Activated CD8-positive, alpha-beta memory T cell treated with anti-CD3 and anti-CD28 coated beads, Interleukin-2, amount 50 U/mL, for 4 hours (primary cell): ENCODE measurements around the gene FNDC8.
"Not testable (repeated sequence)": the region's sequence is repeated elsewhere in the genome, so short reads cannot be mapped to it uniquely, and the experiment has no call there.

Experiments
- DNase-seq: peaks from one replicate; pipeline ENCODE4 v3.0.0-alpha.2; 2020

The FNDC8 gene

GRCh38 chr17:35174835-35175334, 53.5 kb downstream of the FNDC8 start:
- no peak for DNase-seq

GRCh38 chr17:35175638-35176415, 54.4 kb downstream of the FNDC8 start:
- DNase-seq: no peak

DNA sequence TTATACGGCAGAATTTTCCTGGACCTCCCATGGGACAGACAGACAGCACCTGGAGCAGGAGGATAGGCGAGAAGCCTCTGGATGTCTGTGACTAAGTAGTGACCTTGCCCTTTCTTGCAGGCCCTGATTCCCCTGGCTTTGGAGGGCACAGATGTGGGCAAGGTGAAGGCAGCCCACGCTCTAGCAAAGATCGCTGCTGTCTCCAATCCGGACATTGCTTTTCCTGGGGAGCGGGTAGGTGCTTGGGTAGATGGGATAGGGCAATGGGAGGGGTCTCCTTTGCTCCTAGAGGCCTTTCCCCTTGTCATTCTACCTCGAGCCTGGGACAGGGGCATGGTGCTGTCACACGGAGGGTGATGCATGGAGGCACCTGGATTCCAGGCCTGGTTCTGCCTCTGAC, 55.5 kb downstream of the FNDC8 start:
- no peak for DNase-seq

GRCh38 chr17:35179379-35179778, 58.0 kb downstream of the FNDC8 start:
- DNase-seq: not testable (repeated sequence)
